ENCODE data around the gene ATXN10. TPM values are rescaled to one million over a fixed set of nuclear protein-coding genes. Genes with fewer than 3 reads are reported as not detected.

The ATXN10 gene
- total RNA-seq, 4 donors from 2014 or later: 110 to 145 (median 134) TPM

- no peaks in the 10 kb centered on the region for H3K4me1 ChIP-seq
- H3K4me3 ChIP-seq (replicated peaks in 1 of 3): no peak overlapping the region
- no peak overlapping the region for H3K27ac ChIP-seq
- no peaks in the 10 kb centered on the region for H3K9me3 ChIP-seq
- intact Hi-C loops (cut with DNase I): no loop called here
- DNase-seq: no peak
- H3K36me3 ChIP-seq: no peaks in the 10 kb centered on the region
- 97% methylated on average over 5 to 6 of the region's 6 CpGs for WGBS, 2 donors
- H3K27me3 ChIP-seq: no peaks in the 10 kb centered on the region
- TF ChIP-seq POLR2A (IDR thresholded peaks at IDR 0.05) (no peak), CTCF (IDR thresholded peaks at IDR 0.05) (no peak)
Measured at GRCh38 chr22:45774001-45774670, 102.5 kb downstream of the ATXN10 start.

DNA sequence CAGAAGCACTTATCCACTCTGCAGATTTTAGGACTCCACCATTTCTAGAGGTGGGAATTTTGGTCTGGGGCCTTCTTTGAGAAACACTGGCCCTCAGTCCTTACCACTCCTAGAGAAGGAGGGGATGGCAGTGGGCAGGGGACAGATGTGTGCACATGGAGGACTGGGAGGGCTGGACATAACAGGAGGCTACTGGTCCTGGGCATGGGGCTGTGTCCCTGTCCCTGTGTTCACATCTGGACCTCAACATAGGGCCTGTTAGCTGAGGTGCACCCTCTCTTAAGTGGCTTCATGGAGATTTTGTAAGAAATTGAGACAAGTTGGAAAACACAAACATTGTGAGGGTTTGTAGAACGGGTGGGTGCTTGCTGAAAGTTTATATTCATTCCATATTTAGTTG is 103.4 kb downstream of the ATXN10 start:
- WGBS, 2 donors: 94 to 96% methylated on average over 1 of the region's 1 CpG
- intact Hi-C loops (cut with DNase I): no loop called here
- H3K36me3 ChIP-seq: no peaks in the 10 kb centered on the region

GRCh38 chr22:45775569-45776312 is 104.1 kb downstream of the ATXN10 start:
- TF ChIP-seq POLR2A (IDR thresholded peaks at IDR 0.05) (no peak), CTCF (IDR thresholded peaks at IDR 0.05) (no peak)
- H3K4me3 ChIP-seq (replicated peaks in 1 of 3): no peak overlapping the region
- H3K4me1 ChIP-seq: no peaks in the 10 kb centered on the region
- no peak overlapping the region for H3K27ac ChIP-seq
- H3K27me3 ChIP-seq: no peaks in the 10 kb centered on the region
- H3K36me3 ChIP-seq: no peaks in the 10 kb centered on the region
- no peaks in the 10 kb centered on the region for H3K9me3 ChIP-seq
- 77 to 81% methylated on average over 14 of the region's 14 CpGs for WGBS, 2 donors
- intact Hi-C loops (cut with DNase I): no loop called here
- DNase-seq: no peak

More for the DNA sequence above, 103.4 kb downstream of the ATXN10 start:
- no peak overlapping the region for H3K27ac ChIP-seq
- TF ChIP-seq CTCF (IDR thresholded peaks at IDR 0.05) (no peak), POLR2A (IDR thresholded peaks at IDR 0.05) (no peak)
- no peaks in the 10 kb centered on the region for H3K4me1 ChIP-seq
- H3K4me3 ChIP-seq (replicated peaks in 1 of 3): no peak overlapping the region
- no peak for DNase-seq
- no peaks in the 10 kb centered on the region for H3K27me3 ChIP-seq
- H3K9me3 ChIP-seq: no peaks in the 10 kb centered on the region

GRCh38 chr22:45776313-45776585 is 104.6 kb downstream of the ATXN10 start:
- no peak for DNase-seq
- TF ChIP-seq POLR2A (IDR thresholded peaks at IDR 0.05) (no peak), CTCF (IDR thresholded peaks at IDR 0.05) (no peak)
- 96% methylated on average over 2 of the region's 2 CpGs for WGBS, 2 donors
- no peak overlapping the region for H3K4me3 ChIP-seq (replicated peaks in 1 of 3)
- H3K27ac ChIP-seq: no peak overlapping the region
- no peaks in the 10 kb centered on the region for H3K27me3 ChIP-seq
- H3K36me3 ChIP-seq: no peaks in the 10 kb centered on the region
- no peaks in the 10 kb centered on the region for H3K4me1 ChIP-seq
- H3K9me3 ChIP-seq: no peaks in the 10 kb centered on the region
- intact Hi-C loops (cut with DNase I): no loop called here

- TF ChIP-seq POLR2A (IDR thresholded peaks at IDR 0.05): no peak
- no peak for TF ChIP-seq CTCF (IDR thresholded peaks at IDR 0.05)
- H3K27ac ChIP-seq: no peak overlapping the region
- no peaks in the 10 kb centered on the region for H3K27me3 ChIP-seq
- DNase-seq: no peak
- WGBS, 2 donors: 85 to 89% methylated on average over 6 of the region's 6 CpGs
- no peaks in the 10 kb centered on the region for H3K36me3 ChIP-seq
- no peak overlapping the region for H3K4me3 ChIP-seq (replicated peaks in 1 of 3)
- H3K9me3 ChIP-seq: no peaks in the 10 kb centered on the region
- intact Hi-C loops (cut with DNase I): no loop called here
- no peaks in the 10 kb centered on the region for H3K4me1 ChIP-seq
Measured at GRCh38 chr22:45777046-45777851, 105.6 kb downstream of the ATXN10 start.
